HG02884 (cell line): Measurements from ENCODE around the gene PIGU.

ENCODE experiments used
- ATAC-seq: cut with Tn5 transposase; IDR thresholded peaks from one replicate; pipeline ENCODE4 v1.9.1; 2021; ENCODE audit warnings: mild to moderate bottlenecking, moderate library complexity; ENCODE audit not compliant: unreplicated experiment

The PIGU gene

DNA sequence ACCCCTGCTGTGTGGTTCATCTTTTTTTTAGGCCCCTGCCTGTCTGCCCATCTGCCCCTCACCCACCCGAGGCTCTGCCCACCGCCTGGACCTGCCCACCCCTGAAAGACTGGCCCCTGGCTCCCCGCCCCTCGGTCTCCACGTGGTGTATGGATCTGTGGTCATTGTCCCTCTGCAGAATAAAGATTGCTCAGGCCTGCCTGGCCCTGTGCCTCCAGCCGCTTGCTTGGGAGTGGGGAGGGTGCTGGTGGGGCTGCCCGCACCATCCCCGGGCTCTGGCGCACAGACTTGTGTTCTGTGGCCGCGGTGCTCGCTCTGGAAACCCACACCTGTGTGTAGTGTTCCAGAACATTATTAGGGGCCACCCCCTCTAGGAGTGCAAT is 116.8 kb downstream of the PIGU start:
- no peak for ATAC-seq

DNA sequence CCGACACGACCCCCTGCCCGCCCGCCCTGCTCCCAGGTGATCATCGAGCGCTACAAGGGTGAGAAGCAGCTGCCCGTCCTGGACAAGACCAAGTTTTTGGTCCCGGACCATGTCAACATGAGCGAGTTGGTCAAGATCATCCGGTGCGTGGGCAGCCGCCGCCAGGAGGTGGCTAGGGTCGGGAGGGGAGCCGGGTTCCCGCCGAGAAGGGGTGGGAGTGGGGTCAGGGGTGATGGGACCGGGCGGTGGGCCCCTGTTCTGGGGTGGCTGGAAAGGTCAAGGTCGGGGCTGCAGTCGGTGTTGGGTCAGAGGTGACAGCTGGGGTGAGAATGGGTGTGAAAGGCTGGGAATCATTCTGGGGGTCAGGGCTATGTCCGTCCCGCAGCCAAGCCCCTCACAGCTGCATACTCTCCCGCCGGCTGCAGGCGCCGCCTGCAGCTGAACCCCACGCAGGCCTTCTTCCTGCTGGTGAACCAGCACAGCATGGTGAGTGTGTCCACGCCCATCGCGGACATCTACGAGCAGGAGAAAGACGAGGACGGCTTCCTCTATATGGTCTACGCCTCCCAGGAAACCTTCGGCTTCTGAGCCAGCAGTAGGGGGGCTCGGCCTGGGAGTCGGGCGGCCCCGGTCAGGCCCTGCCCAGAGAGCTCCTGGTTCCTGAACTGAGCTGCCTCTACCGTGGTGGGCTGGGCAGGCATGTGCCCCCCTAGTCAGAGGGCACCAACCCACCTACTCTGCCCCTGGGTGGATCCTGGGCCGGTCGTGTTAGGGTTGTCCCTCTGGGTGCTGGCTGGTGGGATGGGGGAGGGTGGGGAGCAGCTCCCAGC is 117.4 kb downstream of the PIGU start:
- ATAC-seq = no peak

DNA sequence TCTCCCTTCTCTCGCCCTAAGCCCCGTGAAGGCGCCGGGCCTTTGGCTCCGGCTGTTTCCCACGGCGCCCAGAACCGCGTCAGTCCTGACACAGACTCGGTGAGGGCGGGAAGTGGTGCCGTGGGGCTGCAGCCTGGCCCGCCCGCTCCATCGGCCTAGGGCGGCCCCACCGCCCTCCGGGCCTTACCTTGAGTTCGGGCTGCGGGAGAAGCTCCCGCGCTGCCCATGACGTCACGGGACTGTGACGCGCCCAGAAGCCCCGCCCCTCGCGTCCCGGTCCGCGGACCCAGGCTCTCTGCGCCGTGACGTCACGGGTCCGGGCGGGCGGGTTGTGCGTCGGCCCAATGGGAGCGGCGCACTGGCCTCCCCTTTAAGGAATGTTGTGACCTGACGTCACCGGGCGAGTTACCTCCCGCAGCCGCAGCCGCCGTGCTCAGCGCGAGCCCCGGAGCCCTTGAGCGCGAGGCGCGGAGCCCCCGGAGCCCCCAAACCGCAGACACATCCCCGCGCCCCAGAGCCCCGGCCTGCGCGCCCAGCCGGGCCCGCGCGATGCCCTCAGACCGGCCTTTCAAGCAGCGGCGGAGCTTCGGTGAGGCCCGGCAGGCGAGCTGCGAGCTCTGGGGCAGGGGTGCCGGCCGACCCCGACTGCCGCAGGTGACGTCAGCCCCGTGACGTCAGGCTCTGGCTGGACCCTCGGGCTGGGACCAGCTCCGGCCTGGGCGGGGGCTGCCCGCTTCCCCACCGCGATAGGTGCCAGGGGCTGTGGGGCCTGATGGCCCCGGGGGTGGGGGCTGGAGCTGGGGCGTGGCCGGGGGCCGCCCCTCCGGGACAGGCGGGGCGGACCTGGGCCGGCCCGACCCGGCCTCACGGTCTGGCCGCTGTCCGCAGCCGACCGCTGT is 118.3 kb downstream of the PIGU start, which contains the start of gene MAP1LC3A:
Gene MAP1LC3A, plus strand, starts transcription at position 399 of the 899 bp plus-strand sequence. Its CDS starts 151 bp downstream, at position 550.
- no peak for ATAC-seq

DNA sequence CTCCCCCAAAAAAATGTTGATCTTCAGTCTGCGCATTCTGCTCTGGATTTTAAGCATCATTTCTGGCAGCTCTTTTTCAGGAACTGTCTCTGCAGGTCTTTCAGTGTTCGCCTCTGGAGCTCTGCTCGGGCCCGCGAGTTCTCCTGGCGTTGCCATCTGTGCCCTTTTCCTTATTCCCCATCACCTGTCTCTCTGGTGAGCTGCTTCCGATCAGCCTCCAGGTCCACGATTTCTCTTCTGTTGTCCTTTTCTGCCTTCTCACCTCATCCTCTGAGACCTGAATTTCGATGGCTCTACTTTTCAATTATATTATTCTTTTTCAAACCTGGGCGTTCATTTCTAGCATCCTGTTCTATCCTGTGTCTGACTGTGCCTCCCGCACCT is 119.0 kb downstream of the PIGU start:
- no peak for ATAC-seq

DNA sequence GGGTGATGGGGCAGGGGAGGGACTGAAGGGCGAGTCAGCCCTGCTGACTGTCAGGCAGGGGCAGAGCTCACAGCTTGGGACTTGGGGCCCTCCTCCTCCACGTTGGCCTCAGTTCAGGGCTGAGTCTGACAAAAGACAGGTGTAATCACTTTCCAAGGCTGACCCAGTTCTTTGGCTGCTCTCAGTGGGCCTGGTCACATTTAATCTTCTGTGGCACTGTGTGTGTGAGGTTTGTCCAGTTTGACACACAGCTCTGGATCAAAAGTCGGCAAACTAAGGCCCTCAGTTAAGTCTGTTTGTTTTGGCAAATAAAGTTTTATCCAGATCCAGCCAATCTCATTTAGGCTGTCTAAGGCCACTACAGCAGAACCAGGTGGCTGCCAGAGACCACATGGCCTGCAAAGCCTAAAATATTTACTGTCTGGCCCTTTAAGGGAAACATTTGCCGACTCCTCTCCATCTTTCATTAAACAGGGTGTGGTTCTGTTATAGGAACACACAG is 123.5 kb downstream of the PIGU start:
- ATAC-seq = no peak

DNA sequence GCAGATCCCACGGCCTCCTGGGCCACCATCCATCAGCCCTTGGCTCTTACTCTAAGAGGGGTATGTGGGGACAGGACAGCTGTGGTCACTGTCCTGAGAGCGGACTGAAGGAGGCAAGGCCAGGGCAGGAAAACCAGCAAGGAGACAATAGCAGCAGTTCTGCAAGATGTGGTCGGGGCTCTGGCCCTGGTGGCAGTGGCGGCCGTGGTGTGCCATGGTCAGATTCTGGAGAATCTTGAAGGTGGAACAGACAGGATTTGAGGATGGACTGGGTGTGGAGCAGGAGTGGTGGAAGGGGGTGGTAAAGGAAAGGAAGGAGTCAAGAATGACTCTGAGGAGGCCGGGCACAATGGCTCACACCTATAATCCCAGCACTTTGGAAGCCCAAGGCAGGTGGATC is 124.3 kb downstream of the PIGU start:
- no peak for ATAC-seq

DNA sequence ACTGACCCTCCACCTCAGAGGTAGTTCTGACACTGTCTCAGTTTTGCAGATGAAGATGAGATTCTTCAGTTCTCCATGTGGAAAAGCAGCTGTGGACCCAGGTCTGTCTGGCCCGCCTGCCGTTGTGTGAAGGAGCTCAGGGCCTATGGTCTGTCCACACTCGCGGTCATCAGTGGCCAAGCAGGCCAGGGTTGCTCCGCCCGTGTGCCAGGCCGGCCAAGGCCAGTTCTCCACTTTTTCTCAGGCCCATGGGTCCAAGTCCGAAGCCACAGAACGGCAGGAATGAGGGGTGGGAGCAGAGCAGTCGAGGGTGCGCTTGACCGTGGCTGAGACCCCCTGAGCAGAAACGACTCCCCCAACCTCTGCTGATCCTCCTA is 127.0 kb downstream of the PIGU start:
- ATAC-seq = no peak

DNA sequence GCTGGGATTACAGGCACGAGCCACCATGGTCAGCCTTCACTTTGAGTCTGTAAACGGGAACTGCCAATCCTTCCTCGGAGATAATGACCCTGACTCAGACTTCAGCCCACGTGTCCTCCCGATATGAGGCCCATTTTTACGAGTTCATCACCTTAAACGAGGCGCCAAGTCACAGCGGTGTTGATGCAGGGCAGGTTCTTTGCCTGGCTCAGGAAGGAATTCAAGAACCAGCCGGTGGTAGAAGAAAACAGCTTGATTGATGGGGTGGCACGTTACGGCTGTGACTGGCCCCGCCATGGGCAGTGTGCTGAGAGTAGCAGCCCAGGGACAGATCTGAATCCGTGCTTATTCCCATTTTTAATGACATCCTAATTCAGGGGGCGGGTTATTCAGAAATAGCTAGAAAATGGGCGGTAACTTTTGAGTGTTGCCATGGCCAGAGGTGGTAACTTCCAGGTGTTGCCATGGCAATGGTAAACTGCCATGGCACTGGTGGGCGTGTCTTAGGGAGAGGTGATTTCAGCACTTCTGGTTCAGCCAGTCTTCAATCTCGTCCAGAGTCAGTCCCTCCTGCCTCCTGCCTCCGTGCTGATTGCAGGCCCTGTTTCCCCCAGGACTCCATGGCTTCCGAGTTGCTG is 127.5 kb downstream of the PIGU start:
- ATAC-seq = no peak

DNA sequence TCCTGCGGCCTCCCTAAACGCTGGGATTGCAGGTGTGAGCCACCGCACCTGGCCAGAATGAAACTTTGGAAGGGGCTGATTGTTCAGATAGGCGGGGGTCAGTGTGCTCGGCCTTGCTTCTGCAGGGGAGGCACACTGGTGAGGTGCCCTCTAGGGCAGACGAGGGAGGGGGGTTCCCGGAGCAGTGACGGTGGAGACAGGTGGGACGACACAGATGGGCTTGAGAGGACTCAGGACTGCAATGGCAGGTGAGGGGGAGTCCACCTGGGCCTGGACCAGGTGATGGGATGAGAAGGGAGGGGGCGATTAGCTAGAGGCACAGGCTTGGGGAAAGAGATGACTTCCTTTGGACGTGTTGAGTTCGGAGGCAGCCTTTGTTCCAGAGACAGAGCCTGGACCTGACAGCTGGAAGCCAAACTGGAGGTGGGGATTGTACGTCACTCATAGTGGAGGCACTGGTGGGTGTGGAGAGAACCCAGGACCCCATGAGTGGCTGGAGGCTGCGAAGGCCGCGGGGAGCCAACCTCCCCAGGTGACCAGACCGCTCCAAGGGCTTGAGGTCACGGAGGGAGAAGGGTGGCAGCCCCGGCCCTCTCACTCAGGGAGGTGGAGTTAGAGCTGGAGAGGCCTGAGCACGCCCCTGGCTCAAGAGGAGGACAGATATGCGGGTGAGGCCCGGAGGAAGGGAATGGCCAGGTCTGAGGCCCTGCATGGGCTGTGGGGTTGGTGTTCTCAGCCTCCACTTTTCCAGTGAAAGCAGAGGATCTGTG is 128.9 kb downstream of the PIGU start:
- ATAC-seq = no peak

DNA sequence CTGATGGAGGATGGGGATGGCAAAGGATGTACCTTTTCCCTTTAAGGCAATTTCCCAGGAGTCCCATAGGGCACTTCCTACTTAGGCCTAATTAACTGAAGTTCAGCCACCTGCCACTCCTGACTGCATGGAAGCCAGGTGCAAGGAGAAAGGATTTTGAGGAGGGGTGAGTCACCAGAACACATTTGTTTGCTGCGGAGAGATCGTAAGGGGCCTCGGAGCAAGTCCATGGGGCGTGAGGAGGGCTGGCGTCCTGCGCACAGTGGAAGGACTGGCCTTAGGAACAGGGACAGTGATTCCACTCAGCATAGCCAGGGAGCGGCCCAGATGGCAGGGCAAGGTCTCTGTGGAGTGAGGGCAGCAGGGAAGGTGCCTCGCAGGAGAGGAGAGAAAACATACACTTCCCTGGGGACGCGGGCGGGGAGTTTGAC is 130.1 kb downstream of the PIGU start:
- no peak for ATAC-seq

DNA sequence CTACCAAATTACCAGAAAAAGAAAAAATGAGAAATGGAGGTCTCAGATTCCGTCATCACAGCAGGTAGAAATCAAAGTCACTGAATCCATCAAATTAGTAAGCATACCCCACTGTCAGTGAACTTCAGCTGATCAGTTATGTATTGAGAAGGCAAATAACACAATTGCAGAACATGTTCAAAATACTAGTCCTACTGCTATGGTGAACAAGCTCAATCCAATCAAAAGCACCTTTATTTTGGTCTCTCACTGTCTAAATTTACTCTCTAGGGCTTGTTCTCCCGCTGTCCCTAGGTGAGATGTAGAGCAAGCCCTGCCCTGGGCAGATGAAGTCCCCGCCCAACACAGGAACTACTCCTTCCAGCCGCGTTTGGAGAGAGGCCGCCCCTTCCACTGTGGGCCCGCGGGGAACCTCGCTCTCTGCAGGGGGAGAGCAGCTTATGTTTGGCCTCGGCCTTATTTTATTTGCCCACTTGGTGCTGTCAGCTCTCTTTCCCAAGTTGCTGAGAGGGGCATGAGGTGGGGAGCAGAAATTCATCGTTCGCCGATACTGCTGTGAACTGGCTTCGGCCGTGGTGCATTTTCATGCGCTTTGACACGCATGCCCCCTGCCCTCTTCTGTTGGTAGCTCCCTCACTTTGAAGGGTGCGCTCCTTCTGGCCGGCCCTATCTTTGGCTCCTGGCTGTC is 132.6 kb downstream of the PIGU start:
- ATAC-seq = no peak

DNA sequence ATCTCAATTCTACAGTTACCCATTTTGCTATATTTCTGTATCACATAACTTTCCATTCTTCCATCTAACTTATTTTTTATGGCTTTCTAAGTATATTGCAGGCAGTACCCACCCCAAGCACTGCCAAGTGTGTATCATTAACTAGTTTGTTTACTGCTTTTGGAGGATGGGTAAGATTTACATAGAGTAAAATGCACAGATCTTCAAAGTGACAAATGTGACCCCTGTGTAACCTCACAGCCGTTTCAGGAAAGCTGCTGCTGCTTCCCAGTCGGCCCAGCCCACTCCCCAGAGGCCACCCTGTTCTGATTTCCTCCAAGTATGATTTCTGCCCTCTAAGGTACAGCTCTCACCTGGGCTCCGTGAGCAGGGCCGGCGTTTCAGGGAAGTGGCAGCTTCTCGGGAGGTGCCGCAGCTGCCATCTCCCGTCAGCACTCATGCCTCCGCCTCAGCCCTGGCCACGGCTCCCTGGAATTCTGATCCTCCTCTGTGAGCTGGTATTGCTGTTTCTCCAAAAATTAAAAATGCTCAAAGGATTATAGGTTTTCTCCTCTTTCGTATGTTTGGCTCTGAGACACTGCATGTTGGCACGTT is 133.3 kb downstream of the PIGU start:
- ATAC-seq = no peak

DNA sequence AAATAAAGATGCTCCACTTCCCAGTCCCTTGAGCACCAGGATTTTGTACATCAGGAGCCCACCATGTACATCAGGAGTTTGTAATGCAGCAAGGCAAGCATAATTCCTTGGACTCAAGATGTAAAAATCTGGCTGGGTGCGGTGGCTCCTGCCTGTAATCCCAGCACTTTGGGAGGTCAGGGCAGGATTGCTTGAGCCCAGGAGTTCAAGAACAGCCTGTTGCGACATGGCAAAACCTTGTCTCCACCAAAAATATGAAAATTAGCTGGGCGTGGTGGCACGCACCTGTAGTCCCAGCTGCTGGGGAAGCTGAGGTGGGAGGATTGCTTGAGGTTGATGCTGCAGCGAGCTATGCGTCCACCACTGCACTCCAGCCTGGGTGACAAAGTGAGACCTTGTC is 134.5 kb downstream of the PIGU start:
- ATAC-seq = no peak

DNA sequence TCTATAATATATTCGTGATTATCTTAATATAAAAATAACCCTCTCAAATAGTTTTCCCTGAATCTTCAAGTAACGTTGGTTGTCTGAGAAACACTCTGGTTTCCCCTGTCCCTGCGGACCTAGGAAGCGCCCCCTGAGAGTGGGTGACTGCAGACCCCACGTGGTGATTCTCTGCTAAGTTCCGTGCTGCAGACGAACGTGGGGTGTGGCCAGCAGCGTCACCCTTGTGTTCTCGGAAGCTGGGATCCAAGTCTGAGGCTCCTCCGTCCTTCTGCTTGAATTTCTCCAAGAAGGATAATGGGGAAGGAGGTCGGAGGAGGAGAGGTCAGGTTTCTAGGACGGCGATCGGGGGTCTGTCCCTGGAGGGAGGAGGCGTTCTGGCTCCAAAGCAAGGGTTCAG is 135.0 kb downstream of the PIGU start:
- no peak for ATAC-seq

DNA sequence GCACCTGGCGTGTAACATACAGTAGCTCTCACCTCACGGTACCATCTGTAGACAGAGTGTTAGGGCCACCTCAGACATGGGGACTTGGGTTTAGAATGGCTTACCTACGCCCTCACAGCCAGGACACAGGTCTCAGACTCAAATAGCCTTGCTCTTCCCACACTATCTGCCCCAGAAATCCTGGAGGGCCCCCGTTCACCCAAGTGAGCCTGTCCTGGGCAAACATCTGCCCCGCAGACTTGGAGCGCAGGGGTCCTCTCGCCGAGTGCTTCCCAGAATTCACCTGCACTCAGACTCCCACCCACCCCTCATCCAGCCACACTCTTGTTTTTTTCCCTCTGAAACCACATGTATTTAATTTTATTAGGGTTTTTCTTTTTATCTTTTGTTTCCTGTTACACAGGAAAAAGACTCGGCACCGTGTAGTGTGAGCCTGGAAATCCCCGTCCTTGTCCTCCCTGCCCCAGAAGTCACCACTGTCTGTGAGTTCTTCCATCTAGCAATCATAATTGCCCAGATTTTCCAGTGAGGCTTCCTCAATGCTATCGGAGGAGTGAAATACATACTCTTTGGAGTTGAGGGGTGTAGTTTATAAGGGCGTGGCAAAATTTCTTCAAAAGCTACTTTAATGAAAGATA is 135.5 kb downstream of the PIGU start:
- ATAC-seq = no peak

DNA sequence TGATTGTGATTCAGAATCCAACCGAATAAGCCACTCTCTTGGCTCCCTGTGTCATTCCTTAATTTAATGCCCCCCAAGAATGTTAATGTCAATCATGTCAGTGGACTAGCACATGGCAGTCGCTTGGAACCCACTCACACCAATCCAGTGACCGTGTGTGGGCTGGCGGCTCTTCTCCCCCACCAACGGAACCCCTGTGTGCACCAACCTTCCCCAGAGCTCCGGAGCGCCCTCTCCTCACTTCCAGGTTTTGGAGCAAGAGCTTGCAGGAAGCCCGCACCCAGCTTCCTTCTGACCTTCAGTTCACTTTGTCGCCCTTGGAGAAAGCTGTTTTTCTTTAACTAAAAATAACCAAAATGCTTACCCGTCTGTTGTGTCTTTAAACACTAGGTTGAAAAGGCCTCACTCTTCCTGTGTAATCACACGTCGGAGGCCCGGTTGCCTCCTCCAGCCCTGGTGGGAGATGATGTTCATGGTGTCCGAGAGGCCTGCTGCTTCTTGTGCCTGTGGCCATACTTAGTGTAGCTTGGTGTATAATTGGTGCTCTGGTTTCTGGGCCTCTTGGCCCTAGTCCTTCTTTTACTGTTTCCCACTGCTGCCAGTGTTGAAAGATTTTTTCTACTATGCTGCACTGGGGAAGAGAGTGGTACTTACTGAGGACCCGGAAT is 136.2 kb downstream of the PIGU start:
- no peak for ATAC-seq

DNA sequence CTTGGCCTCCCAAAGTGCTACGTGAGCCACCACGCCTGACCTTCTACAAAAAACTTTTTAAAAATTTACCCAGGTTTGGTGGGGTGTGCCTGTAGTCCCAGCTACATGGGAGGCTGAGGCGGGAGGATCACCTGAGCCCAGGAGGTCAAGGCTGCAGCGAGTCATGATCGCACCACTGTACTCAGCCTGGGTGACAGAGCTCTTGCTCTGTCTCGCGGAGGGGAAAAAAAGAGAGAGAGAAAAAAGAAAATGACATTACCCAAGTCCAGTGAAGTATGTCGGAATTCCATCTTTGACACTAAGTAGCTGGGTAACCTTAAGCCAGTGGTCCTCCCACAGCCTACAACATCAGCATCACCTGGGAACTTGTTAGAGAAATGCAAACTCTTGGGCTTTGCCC is 137.1 kb downstream of the PIGU start:
- ATAC-seq = no peak

DNA sequence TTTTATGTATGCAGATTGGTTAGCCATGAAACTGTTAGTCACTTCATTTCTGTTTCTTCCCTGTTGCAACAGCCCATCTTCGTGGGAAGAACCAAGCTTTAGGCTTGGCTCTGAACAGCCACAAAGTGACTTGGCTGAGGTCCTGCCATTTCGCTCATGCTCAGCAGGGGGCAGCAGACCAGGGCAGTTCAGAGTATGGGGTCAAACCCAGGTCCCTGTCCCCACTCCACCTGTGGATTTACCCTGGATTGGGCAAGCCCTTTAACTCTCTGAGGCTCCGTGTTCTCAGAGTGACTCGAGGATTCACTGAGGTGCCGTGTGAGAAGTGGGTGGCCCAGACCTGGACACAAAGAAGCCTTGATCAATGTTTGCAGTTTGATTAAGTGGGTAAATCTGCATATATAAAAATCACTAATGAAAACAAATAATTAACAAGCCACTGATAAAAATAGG is 138.2 kb downstream of the PIGU start:
- ATAC-seq = no peak

DNA sequence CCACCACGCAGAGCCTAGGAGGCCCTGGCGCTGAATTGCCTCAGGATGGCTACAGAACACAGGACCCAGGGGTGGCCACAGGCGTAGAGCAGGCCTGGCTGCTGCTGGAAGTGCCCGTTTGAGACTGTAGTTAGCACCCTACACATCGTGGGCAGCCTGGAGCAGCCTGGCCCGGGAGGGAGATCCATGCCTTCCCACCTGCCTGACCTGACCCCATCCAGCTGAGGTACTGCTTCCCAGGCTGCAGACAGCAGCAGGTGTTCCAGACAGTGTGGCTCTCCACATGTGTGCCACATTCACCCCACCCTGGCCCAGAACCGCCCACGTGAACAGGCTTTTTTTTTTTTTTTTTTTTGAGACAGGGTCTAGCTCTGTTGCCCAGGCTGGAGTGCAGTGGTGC is 139.2 kb downstream of the PIGU start:
- no peak for ATAC-seq
